Stimulated activated CD8-positive, alpha-beta memory T cell treated with anti-CD3 and anti-CD28 coated beads, Interleukin-12 subunit alpha, Interleukin-12 subunit beta, amount 100 ng/mL, for 1 hour (primary cell): ENCODE measurements around the gene SSX1.
"Not testable (repeated sequence)": the region's sequence is repeated elsewhere in the genome, so short reads cannot be mapped to it uniquely, and the experiment has no call there.

ENCODE experiments used
- DNase-seq: peaks from one replicate; pipeline ENCODE4 v3.0.0-alpha.2; 2020; ENCODE audit warnings: low read depth

Gene SSX1

DNA sequence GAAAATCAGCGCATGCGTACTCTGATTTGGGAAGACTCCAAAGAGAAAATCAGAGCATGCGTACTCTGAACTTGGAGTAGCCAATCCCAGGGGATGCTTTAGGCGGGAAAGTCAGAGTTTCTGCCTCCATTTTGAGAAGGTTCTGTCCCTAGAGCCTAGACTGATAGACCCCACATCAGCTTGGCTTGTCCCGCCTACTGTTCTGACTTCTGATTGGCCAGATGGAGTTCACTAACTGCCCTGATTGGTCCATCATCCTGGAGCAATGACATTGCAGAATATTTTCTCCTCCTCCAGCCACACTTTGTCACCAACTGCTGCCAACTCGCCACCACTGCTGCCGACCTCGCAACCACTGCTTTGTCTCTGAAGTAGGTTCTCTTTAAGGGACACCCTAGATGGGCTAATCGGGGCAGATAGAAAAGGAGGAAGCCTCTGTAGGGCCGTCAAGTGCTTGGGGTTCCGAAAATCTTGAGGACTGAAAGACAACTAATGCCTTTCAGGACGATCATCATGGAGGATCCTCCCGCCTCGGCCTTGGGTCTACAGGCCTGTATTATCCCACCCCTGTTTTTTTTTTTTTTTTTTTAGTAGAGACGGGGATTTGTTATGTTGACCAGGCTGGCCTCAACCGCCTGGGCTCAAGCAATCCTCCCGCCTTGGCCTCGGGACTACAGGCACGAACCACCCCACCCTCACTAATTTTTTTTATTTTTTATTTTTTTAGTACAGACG lies at the start of gene SSX1:
TSS of gene SSX1 (plus strand) at position 331 of the 735 bp plus-strand sequence. CDS start 1,850 bp downstream, outside the sequence.
- DNase-seq: not testable (repeated sequence)

GRCh38 chrX:48214341-48214740 lies 40.9 kb upstream of the SSX1 start:
- DNase-seq: not testable (repeated sequence)

DNA sequence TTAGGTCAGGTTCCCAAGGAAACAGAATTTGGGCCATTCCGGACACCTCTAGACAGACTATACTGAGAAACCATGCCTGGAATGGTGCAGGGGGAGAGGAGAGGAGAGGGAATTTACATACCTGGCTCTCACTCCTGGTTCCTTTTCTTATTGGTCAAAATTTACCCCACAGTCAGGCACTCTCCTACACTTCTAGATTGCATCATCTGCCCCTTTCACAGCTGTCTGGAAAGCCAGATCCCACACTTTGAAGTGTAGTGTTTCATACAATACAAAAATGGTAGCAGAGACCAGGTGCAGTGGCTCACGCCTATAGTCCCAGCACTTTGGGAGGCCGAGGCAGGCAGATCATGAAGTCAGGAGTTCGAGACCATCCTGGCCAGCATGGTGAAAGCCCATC lies 31.0 kb upstream of the SSX1 start:
- DNase-seq: not testable (repeated sequence)

- not testable (repeated sequence) for DNase-seq
Measured at GRCh38 chrX:48252945-48253344, 2.2 kb upstream of the SSX1 start.

DNA sequence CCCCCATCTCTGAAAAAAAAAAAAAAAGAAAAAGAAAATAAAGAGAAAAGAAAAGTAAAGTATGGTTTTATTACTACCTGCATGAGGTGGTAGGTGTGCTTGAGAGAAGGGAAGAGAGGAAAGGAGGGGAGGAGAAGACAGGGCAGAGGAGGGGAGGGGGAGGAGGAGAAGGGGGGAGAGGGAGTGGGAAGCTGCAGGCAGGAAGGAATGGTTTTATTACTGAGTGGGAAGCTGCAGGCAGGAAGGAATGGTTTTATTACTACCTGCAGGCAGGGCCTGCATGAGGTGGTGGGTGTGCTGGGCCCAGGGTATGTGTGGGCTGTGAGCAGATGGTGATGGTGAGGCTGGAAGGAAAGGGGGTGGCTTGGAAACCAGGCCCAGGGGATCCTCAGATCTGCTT lies 19.2 kb downstream of the SSX1 start:
- not testable (repeated sequence) for DNase-seq

DNA sequence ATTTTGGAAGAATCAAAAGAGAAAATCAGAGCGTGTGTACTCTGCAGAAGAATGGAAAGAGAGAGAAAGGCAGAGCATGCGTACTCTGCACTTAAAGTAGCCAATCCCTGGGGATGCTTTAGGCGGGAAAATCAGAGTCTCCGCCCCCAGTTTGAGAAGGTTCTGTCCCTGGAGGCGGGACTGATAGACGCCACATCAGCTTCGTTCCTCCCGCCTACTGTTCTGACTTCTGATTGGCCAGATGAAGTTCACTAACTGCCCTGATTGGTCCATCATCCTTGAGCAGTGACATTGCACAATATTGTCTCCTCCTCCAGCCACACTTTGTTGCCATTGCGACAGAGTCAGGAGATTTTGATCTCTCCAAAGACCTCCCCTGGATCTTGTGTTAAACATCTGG lies 23.8 kb downstream of the SSX1 start:
- no peak for DNase-seq

DNA sequence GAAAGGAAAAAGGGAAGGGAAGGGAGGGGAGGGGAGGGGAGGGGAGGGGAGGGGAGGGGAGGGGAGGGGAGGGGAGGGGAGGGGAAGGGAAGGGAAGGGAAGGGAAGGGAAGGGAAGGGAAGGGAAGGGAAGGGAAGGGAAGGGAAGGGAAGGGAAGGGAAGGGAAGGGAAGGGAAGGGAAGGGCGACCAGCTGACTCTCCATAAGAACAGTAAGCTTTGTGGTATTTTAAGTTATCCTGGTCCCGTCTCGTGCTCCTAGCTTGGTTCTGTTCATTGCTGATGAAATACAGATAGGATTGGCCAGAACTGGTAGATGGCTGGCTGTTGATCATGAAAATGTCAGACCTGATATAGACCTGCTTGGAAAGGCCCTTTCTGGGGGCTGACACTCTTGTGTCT lies 25.5 kb downstream of the SSX1 start:
- not testable (repeated sequence) for DNase-seq

- no peak for DNase-seq
Measured at GRCh38 chrX:48306175-48306574, 51.0 kb downstream of the SSX1 start.

- not testable (repeated sequence) for DNase-seq
Measured at GRCh38 chrX:48313996-48314395, 58.8 kb downstream of the SSX1 start.
